IPS-NIHi7 (cell line): Measurements from ENCODE around the gene FAM53B.
"Not testable (repeated sequence)": the region's sequence is repeated elsewhere in the genome, so short reads cannot be mapped to it uniquely, and the experiment has no call there.

Source experiments
- DNase-seq: peaks from one replicate; pipeline ENCODE4 v3.0.0; 2012; ENCODE audit warnings: mixed read lengths; ENCODE audit errors: extremely low spot score

FAM53B gene

GRCh38 chr10:124611738-124612137 lies 132.4 kb downstream of the FAM53B start:
- no peak for DNase-seq

GRCh38 chr10:124610851-124611250 lies 133.3 kb downstream of the FAM53B start:
- DNase-seq, result not testable (repeated sequence)

GRCh38 chr10:124610186-124610585 lies 134.0 kb downstream of the FAM53B start:
- not testable (repeated sequence) for DNase-seq

- no peak for DNase-seq
These were observed 134.5 kb downstream of the FAM53B start for GRCh38 chr10:124609698-124610097.

GRCh38 chr10:124608093-124608721 lies 136.0 kb downstream of the FAM53B start:
- no peak for DNase-seq

- no peak for DNase-seq
These were observed 136.5 kb downstream of the FAM53B start for GRCh38 chr10:124607693-124608092.

GRCh38 chr10:124606822-124607221 lies 137.4 kb downstream of the FAM53B start:
- DNase-seq, result no peak

- DNase-seq, result no peak
These were observed 138.0 kb downstream of the FAM53B start for GRCh38 chr10:124605856-124606812.

- no peak for DNase-seq
These were observed 138.7 kb downstream of the FAM53B start for GRCh38 chr10:124605481-124605855.

GRCh38 chr10:124605001-124605370 lies 139.2 kb downstream of the FAM53B start:
- no peak for DNase-seq

- no peak for DNase-seq
These were observed 139.8 kb downstream of the FAM53B start for GRCh38 chr10:124604214-124605000.

GRCh38 chr10:124603376-124604213 lies 140.6 kb downstream of the FAM53B start:
- no peak for DNase-seq

- DNase-seq, result no peak
These were observed 141.4 kb downstream of the FAM53B start for GRCh38 chr10:124602646-124603365.

- no peak for DNase-seq
These were observed 142.0 kb downstream of the FAM53B start for GRCh38 chr10:124602121-124602561.

GRCh38 chr10:124601431-124602120 lies 142.6 kb downstream of the FAM53B start:
- no peak for DNase-seq

GRCh38 chr10:124601016-124601415 lies 143.2 kb downstream of the FAM53B start:
- DNase-seq, result no peak

- no peak for DNase-seq
These were observed 143.9 kb downstream of the FAM53B start for GRCh38 chr10:124600051-124600880.

- no peak for DNase-seq
These were observed 144.6 kb downstream of the FAM53B start for GRCh38 chr10:124599588-124600050.
